ENCODE measurements around the gene PRICKLE1. TPM values are rescaled to one million over a fixed set of nuclear protein-coding genes. Genes with fewer than 3 reads are reported as not detected.
A peak's percentile ranks its signal among the peaks of the same experiment; 100 is the strongest.

The PRICKLE1 gene
- total and polyA plus RNA-seq, 10 of the 15 experiments (the other 5 are each of a cell fraction or from before 2014, with no cell fraction given) = 0.47 to 2.8 (median 0.86) TPM

- FAIRE-seq = peak; percentile 97
- TF ChIP-seq ZNF687 (IDR thresholded peaks at IDR 0.05) (no peak), NFYA (IDR thresholded peaks at IDR 0.05; ENCODE audit: borderline replicate concordance, low read depth, low read length) (no peak), EED (IDR thresholded peaks at IDR 0.05; ENCODE audit: low read depth) (peak; percentile 88), SMARCA5 (IDR thresholded peaks at IDR 0.05) (peak; percentile 85), IRF4 (IDR thresholded peaks at IDR 0.05; ENCODE audit: low read depth, low read length) (peak; percentile 67), ATF7 (IDR thresholded peaks at IDR 0.05; ENCODE audit: low read depth) (peak; percentile 88), FOXK2 (IDR thresholded peaks at IDR 0.05) (0 out of 2 replicates have a peak, but pooled peaks have one; percentile 53), MLLT1 (IDR thresholded peaks at IDR 0.05) (peak; percentile 82), MTA2 (IDR thresholded peaks at IDR 0.05; ENCODE audit: low read depth) (peak; percentile 79), ZBED1 (IDR thresholded peaks at IDR 0.05; ENCODE audit: borderline replicate concordance) (0 out of 2 replicates have a peak, but pooled peaks have one; percentile 62), CREB1 (IDR thresholded peaks at IDR 0.05; ENCODE audit: low read depth) (0 out of 2 replicates have a peak, but pooled peaks have one; percentile 50), ZNF217 (IDR thresholded peaks at IDR 0.05) (0 out of 2 replicates have a peak, but pooled peaks have one; percentile 19), RB1 (IDR thresholded peaks at IDR 0.05; ENCODE audit: borderline replicate concordance) (no peak)
- TF ChIP-seq, protein P1, sequence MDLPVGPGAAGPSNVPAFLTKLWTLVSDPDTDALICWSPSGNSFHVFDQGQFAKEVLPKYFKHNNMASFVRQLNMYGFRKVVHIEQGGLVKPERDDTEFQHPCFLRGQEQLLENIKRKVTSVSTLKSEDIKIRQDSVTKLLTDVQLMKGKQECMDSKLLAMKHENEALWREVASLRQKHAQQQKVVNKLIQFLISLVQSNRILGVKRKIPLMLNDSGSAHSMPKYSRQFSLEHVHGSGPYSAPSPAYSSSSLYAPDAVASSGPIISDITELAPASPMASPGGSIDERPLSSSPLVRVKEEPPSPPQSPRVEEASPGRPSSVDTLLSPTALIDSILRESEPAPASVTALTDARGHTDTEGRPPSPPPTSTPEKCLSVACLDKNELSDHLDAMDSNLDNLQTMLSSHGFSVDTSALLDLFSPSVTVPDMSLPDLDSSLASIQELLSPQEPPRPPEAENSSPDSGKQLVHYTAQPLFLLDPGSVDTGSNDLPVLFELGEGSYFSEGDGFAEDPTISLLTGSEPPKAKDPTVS (IDR thresholded peaks at IDR 0.05; ENCODE audit: low read depth, low read length) = no peak
- TF ChIP-seq, protein P2, sequence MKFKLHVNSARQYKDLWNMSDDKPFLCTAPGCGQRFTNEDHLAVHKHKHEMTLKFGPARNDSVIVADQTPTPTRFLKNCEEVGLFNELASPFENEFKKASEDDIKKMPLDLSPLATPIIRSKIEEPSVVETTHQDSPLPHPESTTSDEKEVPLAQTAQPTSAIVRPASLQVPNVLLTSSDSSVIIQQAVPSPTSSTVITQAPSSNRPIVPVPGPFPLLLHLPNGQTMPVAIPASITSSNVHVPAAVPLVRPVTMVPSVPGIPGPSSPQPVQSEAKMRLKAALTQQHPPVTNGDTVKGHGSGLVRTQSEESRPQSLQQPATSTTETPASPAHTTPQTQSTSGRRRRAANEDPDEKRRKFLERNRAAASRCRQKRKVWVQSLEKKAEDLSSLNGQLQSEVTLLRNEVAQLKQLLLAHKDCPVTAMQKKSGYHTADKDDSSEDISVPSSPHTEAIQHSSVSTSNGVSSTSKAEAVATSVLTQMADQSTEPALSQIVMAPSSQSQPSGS (IDR thresholded peaks at IDR 0.05; ENCODE audit: low read length) = peak; percentile 81
Measured at GRCh38 chr12:42469355-42470175, 120.0 kb downstream of the PRICKLE1 start.

More at GRCh38 chr12:42469355-42470175, 120.0 kb downstream of the PRICKLE1 start:
- intact Hi-C loops (cut with micrococcal nuclease; ENCODE audit: unreplicated experiment) (loop anchor here (5.0 to 10.0 kb wide), 2 partner anchors 325 to 1288 kb away; partner anchors contain the start of genes GXYLT1, IRAK4 and PUS7L), in situ Hi-C loops (cut with MboI) (no loop called here)
- CTCF ChIA-PET = interaction anchor here (1.0 to 11.4 kb wide), 8 partner anchors 9 to 869 kb away, joined by 5 to 87 read pairs (median 10); no protein-coding TSS in a partner anchor
- RAD21 ChIA-PET (ENCODE audit: unreplicated experiment) = interaction anchor here (0.6 to 3.3 kb wide), 12 partner anchors 9 to 868 kb away, joined by 3 to 25 read pairs (median 4); no protein-coding TSS in a partner anchor
- peak; percentile 96 for ATAC-seq
- Histone ChIP-seq H3K4me2 (ENCODE audit: control insufficient read depth, insufficient read depth) (peak overlapping the region; percentile 96), H3K27me3 (replicated peaks in 1 of 2; ENCODE audit: control insufficient read depth in 2 of 2, insufficient read depth in 2 of 2, low read length in 1 of 2) (no peaks in the 10 kb centered on the region), H4K20me1 (ENCODE audit: control insufficient read depth, insufficient read depth) (no peaks in the 10 kb centered on the region), H3K9ac (ENCODE audit: control insufficient read depth, insufficient read depth, low read length) (no peak overlapping the region), H2AFZ (ENCODE audit: control insufficient read depth, low read depth, low read length) (peak overlapping the region; percentile 73), H3K79me2 (ENCODE audit: control insufficient read depth, insufficient read depth, low read length) (no peaks in the 10 kb centered on the region), H3K4me1 (ENCODE audit: control insufficient read depth, insufficient read depth, low read length) (peaks cover 20% of the 10 kb centered on the region), H3K27ac (ENCODE audit: control insufficient read depth, insufficient read depth) (peak overlapping the region; percentile 72), H3K36me3 (ENCODE audit: control insufficient read depth in 2 of 2, insufficient read depth in 2 of 2, low read length in 1 of 2) (no peaks in the 10 kb centered on the region), H3K4me3 (peak overlapping the region; percentile 52), H3K9me3 (replicated peaks; ENCODE audit: control insufficient read depth, insufficient read depth, low read length) (no peaks in the 10 kb centered on the region)
- DNase-seq (ENCODE audit: low read depth, low spot score) = peak; percentile 97
- under 1% methylated on average over 7 of the region's 7 CpGs for WGBS (ENCODE audit: insufficient coverage, insufficient replicate concordance, low lambda C conversion rate, missing lambda C conversion rate)
- BruUV-seq (replicated peaks) = no TSS peak
- POLR2A ChIA-PET = interaction anchor here (0.9 to 1.4 kb wide), 3 partner anchors 9 to 98 kb away, joined by 3 to 6 read pairs (median 3); no protein-coding TSS in a partner anchor
- SMC1A ChIA-PET (ENCODE audit: uncharacterized antibody, unreplicated experiment) = interaction anchor here (1.0 to 6.4 kb wide), 12 partner anchors 9 to 868 kb away, joined by 3 to 40 read pairs (median 7); no protein-coding TSS in a partner anchor

All from GM12878 (cell line).